Mesendoderm (in vitro differentiated cells): ENCODE measurements around the gene RHOB.
A peak's percentile ranks its signal among the peaks of the same experiment; 100 is the strongest.

Source experiments
- DNase-seq: peaks from one replicate; pipeline ENCODE4 v3.0.0; 2013
- H2AK5ac ChIP-seq: 2 replicates; pipeline ENCODE4 v1.6.1; 2013; ENCODE audit warnings: low read length, inconsistent platforms
- H2BK120ac ChIP-seq: 2 replicates; pipeline ENCODE4 v1.6.1; 2013; ENCODE audit warnings: low read depth, mild to moderate bottlenecking, low read length, moderate library complexity, mixed read lengths
- H2BK15ac ChIP-seq: replicated peaks from 2 replicates; pipeline ENCODE4 v1.6.1; 2013; ENCODE audit warnings: low read depth, mild to moderate bottlenecking, moderate library complexity
- H2BK5ac ChIP-seq: 2 replicates; pipeline ENCODE4 v1.6.1; 2013; ENCODE audit warnings: low read length, inconsistent platforms
- H3K18ac ChIP-seq: 2 replicates; pipeline ENCODE4 v1.6.1; 2013; ENCODE audit warnings: mild to moderate bottlenecking, low read length, mixed read lengths
- H3K23ac ChIP-seq: one replicate; pipeline ENCODE4 v1.6.1; 2013; ENCODE audit warnings: low read length
- H3K27ac ChIP-seq: 2 replicates; pipeline ENCODE4 v1.5.1; 2013; ENCODE audit warnings: low read depth, mild to moderate bottlenecking, inconsistent platforms, low read length, moderate library complexity
- H3K27me3 ChIP-seq: 2 replicates; pipeline ENCODE4 v1.6.1; 2013; ENCODE audit warnings: low read length, control low read depth, mild to moderate bottlenecking, inconsistent platforms; ENCODE audit not compliant: insufficient read depth, poor library complexity
- H3K36me3 ChIP-seq: 2 replicates; pipeline ENCODE4 v1.6.1; 2013; ENCODE audit warnings: low read length, inconsistent platforms; ENCODE audit not compliant: control insufficient read depth, insufficient read depth
- H3K4ac ChIP-seq: one replicate; pipeline ENCODE4 v1.6.1; 2013; ENCODE audit warnings: low read depth, mild to moderate bottlenecking, low read length, moderate library complexity
- H3K4me1 ChIP-seq: 2 replicates; pipeline ENCODE4 v1.6.1; 2013; ENCODE audit warnings: low read depth, low read length, inconsistent platforms; ENCODE audit not compliant: control insufficient read depth
- H3K4me2 ChIP-seq: 2 replicates; pipeline ENCODE4 v1.6.1; 2013; ENCODE audit warnings: low read length
- H3K4me3 ChIP-seq: 2 replicates; pipeline ENCODE4 v1.5.1; 2013; ENCODE audit warnings: mild to moderate bottlenecking, low read length
- H3K56ac ChIP-seq: one replicate; pipeline ENCODE4 v1.6.1; 2013; ENCODE audit warnings: low read length
- H3K79me1 ChIP-seq: 2 replicates; pipeline ENCODE4 v1.6.1; 2013; ENCODE audit warnings: low read length, inconsistent platforms
- H3K79me2 ChIP-seq: 2 replicates; pipeline ENCODE4 v1.6.1; 2013; ENCODE audit warnings: mild to moderate bottlenecking, low read length; ENCODE audit not compliant: control insufficient read depth, insufficient read depth
- H3K9ac ChIP-seq: 2 replicates; pipeline ENCODE4 v1.6.1; 2013; ENCODE audit warnings: low read length, inconsistent platforms
- H4K5ac ChIP-seq: one replicate; pipeline ENCODE4 v1.6.1; 2013; ENCODE audit warnings: low read length
- H4K8ac ChIP-seq: one replicate; pipeline ENCODE4 v1.6.1; 2013; ENCODE audit warnings: low read depth, mild to moderate bottlenecking, control low read depth, low read length, moderate library complexity
- WGBS: extraction: QIAGEN DNeasy Blood & Tissue Kit; methylation state at CpG from one replicate; pipeline ENCODE4 v1.1.7; 2013; ENCODE audit warnings: low lambda C conversion rate, missing lambda C conversion rate; ENCODE audit not compliant: insufficient coverage; ENCODE audit errors: extremely low coverage; 5-methylcytosine and 5-hydroxymethylcytosine counted together

The RHOB gene

DNA sequence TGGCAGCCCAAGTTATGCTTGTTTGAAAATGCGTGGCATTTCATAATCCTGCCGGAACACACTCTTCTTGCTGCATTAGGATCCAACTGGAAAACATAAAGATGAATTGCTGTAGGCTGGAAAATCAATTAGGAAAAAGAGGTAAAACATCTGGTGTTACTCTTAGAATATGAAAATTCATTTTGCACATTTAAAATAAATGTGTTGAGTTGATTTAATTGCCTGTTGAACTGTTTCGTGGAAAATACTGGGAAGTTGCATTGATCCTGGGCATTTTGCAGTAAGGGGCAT, 4.1 kb downstream of the RHOB start:
- Histone ChIP-seq H3K56ac (no peak overlapping the region), H3K27me3 (no peaks in the 10 kb centered on the region), H3K4me1 (peaks cover 10% of the 10 kb centered on the region), H3K36me3 (no peaks in the 10 kb centered on the region), H3K4ac (no peak overlapping the region), H3K79me2 (peaks cover 19% of the 10 kb centered on the region), H2AK5ac (no peak overlapping the region), H3K79me1 (no peaks in the 10 kb centered on the region), H3K4me2 (no peak overlapping the region), H3K27ac (no peak overlapping the region), H4K5ac (no peak overlapping the region), H3K18ac (peak overlapping the region; percentile 16), H2BK15ac (no peak overlapping the region), H2BK5ac (no peak overlapping the region), H3K4me3 (no peak overlapping the region), H3K23ac (no peak overlapping the region), H2BK120ac (no peak overlapping the region), H4K8ac (no peak overlapping the region), H3K9ac (no peak overlapping the region)
- no peak for DNase-seq
- WGBS, result no CpG with 5 or more reads among the region's 3 CpGs

DNA sequence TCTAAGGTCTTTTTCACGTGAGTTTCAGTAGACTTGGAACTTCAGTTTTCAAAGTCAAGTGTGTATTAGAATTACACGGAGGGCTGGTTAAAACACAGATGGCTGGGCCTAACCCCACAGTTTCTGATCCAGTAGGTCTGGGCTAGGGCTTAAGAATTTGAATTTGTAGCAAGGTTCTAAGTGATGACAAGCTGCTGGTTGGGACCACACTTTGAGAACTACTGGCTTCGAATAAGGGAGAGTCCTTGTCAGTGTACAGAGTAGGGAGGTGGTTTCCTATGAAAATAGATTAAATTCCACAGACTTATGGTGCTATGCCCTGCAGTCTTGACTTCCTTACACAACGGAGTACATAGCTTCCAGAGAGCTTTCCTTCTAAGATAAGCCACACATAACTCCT, 4.5 kb downstream of the RHOB start:
- H2BK15ac ChIP-seq, result no peak overlapping the region
- H2AK5ac ChIP-seq, result no peak overlapping the region
- H4K5ac ChIP-seq, result no peak overlapping the region
- DNase-seq, result no peak
- no peak overlapping the region for H3K9ac ChIP-seq
- no peak overlapping the region for H3K56ac ChIP-seq
- no peak overlapping the region for H2BK5ac ChIP-seq
- no peaks in the 10 kb centered on the region for H3K36me3 ChIP-seq
- WGBS, result no CpG with 5 or more reads among the region's 4 CpGs
- no peak overlapping the region for H2BK120ac ChIP-seq
- no peaks in the 10 kb centered on the region for H3K27me3 ChIP-seq
- H3K79me1 ChIP-seq, result no peaks in the 10 kb centered on the region
- peaks cover 10% of the 10 kb centered on the region for H3K4me1 ChIP-seq
- H3K4ac ChIP-seq, result no peak overlapping the region
- no peak overlapping the region for H3K18ac ChIP-seq
- no peak overlapping the region for H3K4me2 ChIP-seq
- H3K27ac ChIP-seq, result no peak overlapping the region
- H3K23ac ChIP-seq, result no peak overlapping the region
- H3K4me3 ChIP-seq, result no peak overlapping the region
- no peak overlapping the region for H4K8ac ChIP-seq
- peaks cover 19% of the 10 kb centered on the region for H3K79me2 ChIP-seq

DNA sequence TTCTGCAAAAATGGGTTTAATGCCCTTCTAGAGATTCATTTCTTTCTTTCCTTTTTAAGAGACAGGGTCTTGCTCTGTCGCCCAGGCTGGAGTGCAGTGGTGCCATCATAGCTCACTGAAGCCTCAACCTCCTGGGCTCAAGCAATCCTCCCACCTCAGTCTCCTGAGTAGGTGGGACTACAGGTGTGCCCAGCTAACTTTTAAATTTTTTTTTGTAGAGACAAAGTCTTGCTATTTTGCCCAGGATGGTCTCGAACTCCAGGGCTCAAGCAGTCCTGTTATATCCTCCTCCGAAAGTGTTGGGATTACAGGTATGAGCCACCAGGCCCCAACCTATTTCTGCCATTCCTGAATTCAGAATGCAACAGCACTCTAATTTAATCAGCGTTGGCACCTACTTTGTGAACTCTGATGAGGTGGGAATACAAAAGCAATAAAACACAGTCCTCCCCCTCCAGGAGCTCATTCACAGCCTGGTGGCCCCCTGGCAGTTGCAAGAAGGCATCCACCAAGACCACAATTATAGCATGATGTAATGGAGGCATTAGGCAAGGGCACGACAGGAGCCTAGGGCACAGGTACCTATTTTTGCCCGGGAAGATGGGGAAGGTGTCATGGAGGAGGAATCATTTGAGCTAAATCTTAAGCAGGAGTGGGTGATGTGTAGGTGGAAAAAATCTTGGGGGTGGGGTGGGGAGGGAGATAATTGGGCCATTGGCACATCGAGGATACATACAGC, 5.1 kb downstream of the RHOB start:
- Histone ChIP-seq H3K4me3 (no peak overlapping the region), H3K9ac (no peak overlapping the region)

GRCh38 chr2:20452551-20452950, 5.7 kb downstream of the RHOB start:
- Histone ChIP-seq H2AK5ac (no peak overlapping the region), H2BK5ac (no peak overlapping the region), H3K9ac (no peak overlapping the region), H3K27me3 (no peaks in the 10 kb centered on the region), H3K18ac (no peak overlapping the region), H3K79me1 (no peaks in the 10 kb centered on the region), H3K4me2 (no peak overlapping the region), H4K8ac (no peak overlapping the region), H2BK120ac (no peak overlapping the region), H3K23ac (no peak overlapping the region), H3K36me3 (no peaks in the 10 kb centered on the region), H3K4me3 (no peak overlapping the region), H2BK15ac (no peak overlapping the region), H3K56ac (no peak overlapping the region), H3K27ac (no peak overlapping the region), H3K4ac (no peak overlapping the region), H4K5ac (no peak overlapping the region), H3K79me2 (peaks cover 14% of the 10 kb centered on the region), H3K4me1 (peaks cover 10% of the 10 kb centered on the region)
- peak; percentile 92 for DNase-seq
- WGBS, result no CpG with 5 or more reads among the region's 4 CpGs

More for the DNA sequence above, 5.1 kb downstream of the RHOB start:
- H3K4me2 ChIP-seq, result no peak overlapping the region
- no peaks in the 10 kb centered on the region for H3K79me1 ChIP-seq
- H3K36me3 ChIP-seq, result no peaks in the 10 kb centered on the region
- no peak overlapping the region for H2BK120ac ChIP-seq
- peaks cover 19% of the 10 kb centered on the region for H3K79me2 ChIP-seq
- H3K27ac ChIP-seq, result no peak overlapping the region
- H3K4ac ChIP-seq, result no peak overlapping the region
- H4K5ac ChIP-seq, result no peak overlapping the region
- no peak overlapping the region for H3K56ac ChIP-seq
- no CpG with 5 or more reads among the region's 7 CpGs for WGBS
- H3K4me1 ChIP-seq, result peaks cover 10% of the 10 kb centered on the region
- H2BK5ac ChIP-seq, result no peak overlapping the region
- no peak overlapping the region for H2AK5ac ChIP-seq
- no peaks in the 10 kb centered on the region for H3K27me3 ChIP-seq
- peak; percentile 69 for DNase-seq
- no peak overlapping the region for H3K23ac ChIP-seq
- no peak overlapping the region for H4K8ac ChIP-seq
- no peak overlapping the region for H2BK15ac ChIP-seq
- H3K18ac ChIP-seq, result no peak overlapping the region

DNA sequence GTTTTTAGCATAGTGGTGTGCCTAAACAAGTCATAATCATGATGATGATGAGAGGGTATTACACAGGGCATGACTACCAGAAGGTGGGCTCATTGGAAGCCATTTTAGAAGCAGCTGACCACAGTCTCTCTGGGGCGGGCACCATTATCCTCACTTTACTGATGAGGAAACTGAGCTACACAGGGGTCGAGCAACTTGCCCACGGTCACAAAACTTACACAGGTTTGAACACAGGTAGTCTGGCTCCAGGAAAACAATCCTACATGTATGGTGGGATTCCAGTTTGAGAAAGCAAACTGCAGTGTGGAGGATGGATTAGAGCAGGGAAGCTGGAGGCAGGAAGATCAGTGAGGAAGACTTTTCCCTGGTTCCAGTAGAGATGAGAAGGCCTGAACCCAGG, 6.2 kb downstream of the RHOB start:
- H3K79me1 ChIP-seq, result no peaks in the 10 kb centered on the region
- H3K27me3 ChIP-seq, result no peaks in the 10 kb centered on the region
- peaks cover 8% of the 10 kb centered on the region for H3K79me2 ChIP-seq
- H3K18ac ChIP-seq, result no peak overlapping the region
- H3K27ac ChIP-seq, result no peak overlapping the region
- no peak overlapping the region for H2BK5ac ChIP-seq
- H3K36me3 ChIP-seq, result no peaks in the 10 kb centered on the region
- H4K8ac ChIP-seq, result no peak overlapping the region
- H2BK15ac ChIP-seq, result no peak overlapping the region
- H3K9ac ChIP-seq, result no peak overlapping the region
- H3K4me1 ChIP-seq, result peaks cover 10% of the 10 kb centered on the region
- no peak overlapping the region for H4K5ac ChIP-seq
- peak overlapping the region; percentile 14 for H2AK5ac ChIP-seq
- H3K4ac ChIP-seq, result no peak overlapping the region
- no peak overlapping the region for H3K56ac ChIP-seq
- H3K4me2 ChIP-seq, result no peak overlapping the region
- H2BK120ac ChIP-seq, result no peak overlapping the region
- H3K4me3 ChIP-seq, result no peak overlapping the region
- no CpG with 5 or more reads among the region's 3 CpGs for WGBS
- no peak overlapping the region for H3K23ac ChIP-seq
- DNase-seq, result no peak
